ENCODE measurements around the gene CSNK1D. TPM values are rescaled to one million over a fixed set of nuclear protein-coding genes. Genes with fewer than 3 reads are reported as not detected.

The CSNK1D gene
- 43.5 and 45.8 TPM in 2 replicates for total RNA-seq

DNA sequence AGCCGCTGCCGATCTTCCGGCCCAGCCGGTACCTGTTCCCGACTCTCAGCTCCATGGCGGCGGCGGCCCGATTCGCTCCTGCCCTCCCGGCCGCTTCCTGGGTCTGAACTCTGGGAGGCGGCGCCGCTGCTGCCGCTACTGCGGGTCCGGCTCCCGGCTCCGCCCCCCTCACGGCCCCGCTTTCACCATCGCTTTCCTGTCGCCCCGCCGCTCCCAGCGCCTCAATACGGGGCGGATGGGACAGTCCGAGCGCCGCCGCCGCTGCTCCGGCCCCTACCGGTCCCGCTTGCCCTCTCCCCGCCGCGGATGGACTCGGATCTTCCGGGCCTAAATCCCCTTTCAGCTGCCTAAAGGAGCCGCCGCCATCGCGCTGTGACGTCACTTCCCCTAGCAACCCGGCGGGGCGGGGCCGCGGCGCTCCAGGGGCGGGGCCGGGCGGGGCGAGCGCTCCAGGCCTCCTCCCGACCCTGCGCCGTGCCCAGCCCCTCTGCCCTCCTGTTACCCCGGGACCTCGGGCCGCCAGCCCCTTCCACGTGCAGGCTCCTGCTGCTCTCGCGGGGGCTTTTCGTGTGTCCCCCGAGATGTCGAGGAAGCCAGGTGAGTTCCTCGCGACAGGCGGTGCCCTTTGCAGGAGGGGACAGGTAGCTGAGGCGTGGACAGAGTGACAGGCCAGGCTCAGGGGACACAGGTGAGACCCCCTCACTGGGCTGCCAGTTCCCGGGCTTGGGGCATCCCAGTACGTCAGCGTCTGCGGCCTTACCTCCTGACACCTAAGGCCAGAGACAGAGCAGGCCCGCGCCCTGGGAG, at the start of gene CSNK1D:
Gene CSNK1D, minus strand, starts transcription at position 374 of the 807 bp plus-strand sequence. Its CDS starts 319 bp downstream, at position 55.

DNA sequence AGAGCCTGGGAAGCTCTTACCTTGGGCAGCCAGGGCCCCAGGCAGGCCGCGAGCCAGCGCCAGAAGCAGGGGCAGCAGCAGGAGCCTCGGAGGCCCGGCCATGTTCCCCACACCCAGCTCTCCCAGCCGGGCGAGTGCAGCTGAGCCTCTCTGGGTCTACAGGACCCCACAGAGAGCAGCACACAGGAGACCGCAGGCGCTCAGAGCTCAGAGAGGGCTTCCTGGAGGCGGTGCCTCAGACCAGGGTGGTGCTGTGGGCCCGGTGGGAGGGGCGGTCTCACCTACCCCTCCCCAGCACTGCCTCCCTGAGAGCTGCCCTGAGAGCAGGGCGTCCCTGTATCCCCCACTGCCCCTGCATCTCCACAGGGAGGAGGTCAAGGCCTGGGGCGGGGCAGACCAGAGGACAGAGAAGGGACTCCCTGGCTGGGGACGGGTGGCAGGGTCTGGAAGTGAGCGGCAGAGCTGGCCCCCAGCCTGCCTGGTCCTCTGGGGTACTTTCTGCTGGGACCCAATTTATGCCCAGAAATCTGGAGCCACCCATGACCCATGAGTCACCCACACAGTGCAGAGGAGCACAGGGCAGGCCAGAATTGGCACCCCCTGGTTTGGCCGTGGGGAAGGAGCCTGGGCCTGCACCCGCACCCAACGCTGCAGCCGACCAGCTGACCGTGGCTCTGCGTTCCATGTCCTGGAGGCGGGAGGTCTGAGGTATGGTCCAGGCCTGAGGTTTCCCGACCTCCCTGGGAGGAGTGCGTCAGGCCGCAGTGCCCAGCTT, 44.1 kb upstream of the CSNK1D start, which contains the start of gene CD7:
Gene CD7, minus strand, starts transcription at position 215 of the 775 bp plus-strand sequence. Its CDS starts 113 bp downstream, at position 102.

DNA sequence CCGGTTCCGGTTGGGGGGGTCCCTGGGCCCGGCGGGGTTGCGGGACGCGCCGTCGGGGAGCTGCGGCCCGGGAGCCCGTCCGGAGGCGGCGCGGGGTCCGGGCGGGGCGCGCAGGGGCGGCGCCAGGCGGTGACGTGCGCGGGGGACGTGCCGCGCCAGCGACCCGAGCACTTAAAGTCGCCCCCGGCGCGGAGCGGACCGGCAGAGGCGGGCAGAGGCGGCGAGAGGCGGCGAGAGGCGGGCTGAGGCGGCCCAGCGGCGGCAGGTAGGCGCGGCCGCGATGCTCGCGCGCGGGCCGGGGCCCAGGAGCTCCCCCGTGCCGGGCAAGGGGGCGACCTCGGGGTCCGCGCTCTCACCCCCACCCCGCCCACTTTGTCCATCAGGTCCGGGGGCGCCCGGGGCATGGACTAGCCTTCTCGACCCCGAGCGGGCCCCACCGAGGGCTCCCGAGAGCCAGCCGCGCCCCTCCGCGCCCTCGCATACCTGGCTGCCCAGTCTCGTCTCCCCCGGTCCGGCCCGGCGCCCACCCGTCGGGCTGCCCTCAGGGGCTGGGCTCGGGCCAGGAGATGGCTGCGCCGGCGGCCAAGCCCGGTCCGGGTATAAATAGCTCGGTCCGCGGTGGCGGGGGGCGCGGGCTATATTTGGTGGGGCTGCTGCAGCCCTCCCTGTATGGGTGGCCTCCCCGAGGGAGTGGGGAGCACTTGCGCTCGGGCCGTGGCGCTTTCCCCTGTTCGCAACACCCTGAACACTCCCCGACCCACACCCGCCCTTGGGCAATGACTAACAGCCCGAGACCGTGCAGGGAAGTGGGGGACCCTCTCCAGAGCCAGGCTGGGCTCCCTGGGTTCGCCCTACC, 44.4 kb downstream of the CSNK1D start, which contains the start of gene SLC16A3:
Gene SLC16A3, plus strand, starts transcription at position 201 of the 856 bp plus-strand sequence. CDS start 6,967 bp downstream, outside the sequence.

DNA sequence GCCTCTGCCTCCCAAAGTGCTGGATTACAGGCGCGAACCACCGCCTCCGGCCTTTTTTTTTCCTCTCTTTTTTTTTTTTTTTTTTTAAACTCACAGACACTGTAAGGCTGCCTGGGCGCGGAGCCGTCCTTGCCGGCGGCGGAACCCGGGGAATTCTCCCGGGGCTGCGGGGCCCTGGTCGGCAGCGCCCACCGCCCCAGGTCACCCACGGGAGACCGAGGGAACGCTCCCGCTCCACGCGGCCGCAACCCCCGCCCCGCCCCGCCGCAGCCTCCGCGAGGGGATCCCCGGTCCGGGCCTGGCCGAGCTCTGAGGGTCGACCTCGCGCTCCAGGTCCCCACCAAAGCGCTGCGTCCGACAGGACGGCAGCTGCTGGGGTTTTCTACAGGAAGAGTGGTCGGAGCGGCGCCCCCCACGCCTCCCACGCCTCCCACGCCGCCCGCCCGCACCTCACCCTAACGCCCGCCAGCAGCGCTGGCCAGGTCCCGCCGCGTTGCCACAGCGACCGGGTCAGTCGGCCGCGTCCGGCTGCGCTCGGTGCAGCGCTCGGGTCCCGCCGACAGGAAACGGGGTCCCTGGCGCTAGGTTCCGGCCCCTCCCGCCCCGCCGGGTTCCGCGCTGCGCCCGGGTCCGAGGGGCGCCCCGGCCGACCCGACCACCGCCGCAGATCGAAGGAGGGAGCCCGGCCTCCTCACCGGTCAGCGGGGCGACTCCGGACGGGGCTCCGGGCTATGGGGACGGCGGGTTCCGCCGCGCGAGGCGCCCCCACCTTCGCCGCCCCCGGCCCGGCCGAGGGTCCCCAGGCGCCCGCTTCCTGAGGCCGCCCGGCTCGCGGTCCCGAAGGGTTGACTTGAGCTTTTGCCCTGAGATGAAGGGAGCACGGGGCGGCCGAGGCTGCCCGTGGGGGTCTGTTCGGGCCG, 60.9 kb downstream of the CSNK1D start, which contains the start of gene CCDC57:
Gene CCDC57, minus strand, starts transcription at position 512 of the 920 bp plus-strand sequence. CDS start 10,898 bp downstream, outside the sequence.

Other genes with a start within 250 kb of the CSNK1D start
- gene RAC3, start 242.0 kb downstream of the CSNK1D start, total RNA-seq: 4.4 and 4.8 TPM in 2 replicates
- gene DCXR, start 236.0 kb downstream of the CSNK1D start, total RNA-seq: 38.7 and 43.1 TPM in 2 replicates
- gene RFNG, start 221.9 kb downstream of the CSNK1D start, total RNA-seq: 23.5 and 26.9 TPM in 2 replicates
- 76.9 and 97.9 TPM in 2 replicates for gene GPS1, start 221.8 kb downstream of the CSNK1D start, total RNA-seq
- 35.7 and 50.7 TPM in 2 replicates for gene DUS1L, start 207.9 kb downstream of the CSNK1D start, total RNA-seq
- 79.8 and 118 TPM in 2 replicates for gene FASN, start 175.5 kb downstream of the CSNK1D start, total RNA-seq
- 13.6 and 14.3 TPM in 2 replicates for gene CCDC57, start 60.9 kb downstream of the CSNK1D start, total RNA-seq
- 80.5 and 118 TPM in 2 replicates for gene SLC16A3, start 44.7 kb downstream of the CSNK1D start, total RNA-seq
- not detected in 2 replicates for gene CD7, start 43.9 kb upstream of the CSNK1D start, total RNA-seq
- gene SECTM1, start 60.1 kb upstream of the CSNK1D start, total RNA-seq: 4.4 and 5.5 TPM in 2 replicates
- not detected in 2 replicates for gene TEX19, start 85.5 kb upstream of the CSNK1D start, total RNA-seq
- not detected in 2 replicates for gene UTS2R, start 98.1 kb upstream of the CSNK1D start, total RNA-seq
- gene HEXD, start 144.6 kb upstream of the CSNK1D start, total RNA-seq: 5.5 and 5.7 TPM in 2 replicates
- gene OGFOD3, start 144.9 kb upstream of the CSNK1D start, total RNA-seq: 20.2 and 24.1 TPM in 2 replicates
- gene CYBC1, start 177.1 kb upstream of the CSNK1D start, total RNA-seq: 45.2 and 45.5 TPM in 2 replicates
- gene NARF, start 185.0 kb upstream of the CSNK1D start, total RNA-seq: 23.3 and 28.2 TPM in 2 replicates
- gene FOXK2, start 246.0 kb upstream of the CSNK1D start, total RNA-seq: 25.2 and 25.6 TPM in 2 replicates